GM19239 (cell line): ENCODE results near the gene CPA5.
A peak's percentile ranks its signal among the peaks of the same experiment; 100 is the strongest.

ENCODE experiments used
- DNase-seq: peaks from one replicate; pipeline ENCODE4 v3.0.0; 2011; ENCODE audit warnings: low spot score; ENCODE audit not compliant: insufficient read length
- FAIRE-seq: peaks from 2 replicates; lab custom pipeline; 2011; peaks lifted over from hg19 to GRCh38; lab: Jason Lieb, UNC

Gene CPA5

DNA sequence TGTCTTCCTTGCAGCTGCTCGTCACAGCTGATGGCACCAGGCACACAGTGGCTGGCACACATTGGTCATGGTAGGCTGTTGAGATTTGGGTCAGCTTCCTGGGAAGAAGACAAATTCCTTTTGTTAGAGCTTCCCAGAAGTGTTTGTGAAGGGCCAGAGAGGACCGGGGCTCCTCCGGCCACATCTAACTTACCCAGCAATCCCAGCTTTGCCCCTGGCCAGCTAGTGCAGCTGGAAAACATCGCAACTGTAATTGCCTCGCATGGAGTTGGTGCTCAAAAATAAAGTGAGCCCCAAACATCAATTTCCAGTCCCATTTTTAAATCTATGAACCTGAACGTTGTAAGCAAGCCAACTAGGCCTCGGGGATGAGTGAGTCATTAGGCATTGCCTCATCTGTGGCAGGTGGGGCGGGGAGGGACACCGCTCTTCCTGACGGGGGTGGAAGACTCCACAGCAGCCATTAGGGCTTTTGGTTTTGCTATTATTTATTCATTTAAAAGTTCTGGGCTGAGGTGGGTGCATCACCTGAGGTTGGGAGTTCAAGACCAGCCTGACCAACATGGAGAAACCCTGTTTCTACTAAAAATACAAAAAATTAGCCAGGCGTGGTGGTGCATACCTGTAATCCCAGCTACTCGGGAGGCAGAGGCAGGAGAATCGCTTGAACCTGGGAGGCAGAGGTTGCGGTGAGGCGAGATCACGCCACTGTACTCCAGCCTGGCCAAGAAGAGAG, 12.4 kb downstream of the CPA5 start:
- no peak for DNase-seq

DNA sequence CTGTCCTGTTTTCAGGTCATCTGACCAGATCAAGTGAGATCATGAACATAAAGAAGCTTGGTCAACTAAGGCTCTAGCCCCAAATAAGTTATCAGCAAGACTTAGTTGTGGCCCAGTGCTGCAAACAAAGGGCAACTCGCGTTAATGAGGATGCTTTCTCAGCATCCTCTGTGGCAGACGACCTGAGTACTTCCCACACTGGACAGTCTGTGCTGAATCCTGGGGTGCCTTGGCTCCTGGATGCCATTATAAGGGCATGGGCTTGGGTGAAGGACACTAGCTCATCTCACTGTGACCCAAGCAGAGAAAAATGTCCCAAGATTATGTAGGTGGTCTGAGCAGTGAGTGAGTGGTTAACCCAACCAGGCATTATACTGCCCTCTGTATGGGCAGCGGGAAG, 13.9 kb downstream of the CPA5 start:
- DNase-seq (no peak), FAIRE-seq (no peak)

More for the DNA sequence above, 12.4 kb downstream of the CPA5 start:
- FAIRE-seq = no peak

- no peak for FAIRE-seq
Measured at GRCh38 chr7:130359276-130359857, 14.8 kb downstream of the CPA5 start.

GRCh38 chr7:130360518-130360917, 15.9 kb downstream of the CPA5 start:
- FAIRE-seq = no peak
- DNase-seq = no peak

More at GRCh38 chr7:130359276-130359857, 14.8 kb downstream of the CPA5 start:
- DNase-seq = no peak

- DNase-seq = no peak
- FAIRE-seq = no peak
Measured at GRCh38 chr7:130361681-130362080, 17.1 kb downstream of the CPA5 start.

DNA sequence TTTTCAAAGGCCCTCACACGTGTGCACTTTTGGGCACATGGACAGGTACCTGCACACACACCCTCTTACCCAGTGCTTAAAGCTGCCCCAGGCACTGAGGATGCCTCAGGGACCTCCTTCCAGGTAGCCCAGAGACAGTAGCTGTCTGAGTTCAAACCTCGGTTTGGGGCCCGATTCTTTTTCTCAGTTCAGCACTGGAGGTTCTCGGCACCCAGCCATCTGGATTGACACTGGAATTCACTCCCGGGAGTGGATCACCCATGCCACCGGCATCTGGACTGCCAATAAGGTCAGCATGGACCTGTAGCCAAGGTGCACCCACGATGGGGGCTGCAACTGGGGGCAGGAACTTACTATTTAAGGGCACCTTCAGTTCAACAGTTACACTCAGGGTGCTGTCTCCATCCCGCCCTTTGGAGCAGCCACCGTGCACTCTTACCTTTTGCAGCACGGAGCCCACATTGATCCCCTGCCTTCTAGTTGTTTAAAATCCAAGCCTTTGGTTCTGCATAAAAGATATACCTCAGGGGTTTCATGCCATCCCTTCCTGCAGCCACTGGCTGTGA, 17.7 kb downstream of the CPA5 start:
- DNase-seq (no peak), FAIRE-seq (no peak)

GRCh38 chr7:130363026-130363847, 18.6 kb downstream of the CPA5 start:
- no peak for DNase-seq

DNA sequence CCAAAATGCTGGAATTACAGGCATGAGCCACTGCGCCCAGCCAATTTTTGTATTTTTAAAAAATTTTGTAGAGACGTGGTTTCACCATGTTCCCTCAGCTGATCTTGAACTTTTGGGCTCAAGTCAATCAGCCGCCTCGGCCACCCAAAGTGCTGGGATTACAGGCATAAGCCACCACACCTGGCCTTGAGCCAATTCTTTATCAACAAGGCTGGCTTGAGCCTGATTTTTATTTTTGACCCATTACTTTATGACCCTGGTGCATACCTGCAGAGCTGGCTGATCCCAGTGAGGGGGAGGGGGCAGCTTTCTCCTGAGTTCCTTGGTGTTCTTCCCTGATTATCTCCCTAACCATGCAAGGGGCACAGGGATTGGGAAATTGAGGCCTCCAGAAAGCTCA, 19.8 kb downstream of the CPA5 start:
- DNase-seq = no peak
- no peak for FAIRE-seq

More at GRCh38 chr7:130363026-130363847, 18.6 kb downstream of the CPA5 start:
- no peak for FAIRE-seq

GRCh38 chr7:130365088-130365487, 20.5 kb downstream of the CPA5 start:
- FAIRE-seq = no peak
- no peak for DNase-seq

- DNase-seq (peak; percentile 30), FAIRE-seq (no peak)
Measured at GRCh38 chr7:130365511-130366441, 21.2 kb downstream of the CPA5 start.

GRCh38 chr7:130366564-130366963, 21.9 kb downstream of the CPA5 start:
- FAIRE-seq = no peak
- no peak for DNase-seq

DNA sequence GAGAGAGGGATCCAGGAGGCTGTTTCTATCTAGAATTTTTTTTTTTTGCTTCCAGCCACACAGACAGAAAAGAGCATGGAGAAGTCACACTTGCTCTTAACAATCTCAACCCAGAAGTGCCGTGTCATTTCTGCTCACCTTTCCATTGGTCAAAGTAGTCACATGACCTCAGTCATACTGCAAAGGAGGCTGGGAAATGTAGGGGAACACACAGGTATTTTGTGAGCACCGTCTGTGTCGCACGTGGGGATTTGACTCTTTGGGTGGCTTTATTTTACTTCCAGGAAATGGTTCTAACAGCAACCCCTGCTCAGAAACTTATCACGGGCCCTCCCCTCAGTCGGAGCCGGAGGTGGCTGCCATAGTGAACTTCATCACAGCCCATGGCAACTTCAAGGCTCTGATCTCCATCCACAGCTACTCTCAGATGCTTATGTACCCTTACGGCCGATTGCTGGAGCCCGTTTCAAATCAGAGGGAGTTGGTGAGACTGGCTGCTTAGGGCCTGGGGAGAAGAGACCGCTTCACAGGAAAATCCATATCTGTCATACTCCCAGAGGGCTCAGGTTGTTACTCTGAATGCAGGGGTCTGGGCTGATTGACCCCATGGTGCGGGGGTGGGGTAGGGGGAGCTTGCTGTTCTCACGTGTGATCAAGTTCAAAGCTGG, 22.6 kb downstream of the CPA5 start:
- FAIRE-seq (no peak), DNase-seq (no peak)

DNA sequence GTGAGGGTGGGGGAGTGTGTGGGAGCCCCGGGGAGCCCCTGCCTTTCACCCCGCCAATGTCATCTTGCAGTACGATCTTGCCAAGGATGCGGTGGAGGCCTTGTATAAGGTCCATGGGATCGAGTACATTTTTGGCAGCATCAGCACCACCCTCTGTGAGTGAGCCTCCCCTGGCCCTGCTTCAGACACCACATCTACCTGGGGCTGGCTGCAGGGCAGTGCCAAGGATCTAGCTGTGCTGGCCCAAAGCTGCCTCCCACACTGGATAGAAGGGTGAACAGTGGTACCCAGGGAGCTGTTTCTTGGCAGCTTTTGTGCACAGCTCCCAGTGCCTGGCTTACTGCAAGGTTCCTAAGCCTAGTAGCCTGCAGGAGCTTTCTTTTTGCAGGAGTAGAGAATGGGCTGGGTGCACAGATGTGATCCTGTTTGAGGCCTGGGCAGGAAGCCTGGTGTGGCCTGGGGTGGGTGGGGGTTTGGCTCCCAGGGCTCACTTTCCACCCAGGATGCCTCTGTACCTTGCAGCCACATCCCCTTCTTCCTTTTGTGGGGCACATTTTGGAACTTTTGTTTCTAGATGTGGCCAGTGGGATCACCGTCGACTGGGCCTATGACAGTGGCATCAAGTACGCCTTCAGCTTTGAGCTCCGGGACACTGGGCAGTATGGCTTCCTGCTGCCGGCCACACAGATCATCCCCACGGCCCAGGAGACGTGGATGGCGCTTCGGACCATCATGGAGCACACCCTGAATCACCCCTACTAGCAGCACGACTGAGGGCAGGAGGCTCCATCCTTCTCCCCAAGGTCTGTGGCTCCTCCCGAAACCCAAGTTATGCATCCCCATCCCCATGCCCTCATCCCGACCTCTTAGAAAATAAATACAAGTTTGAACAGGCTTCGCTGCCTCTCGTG, 23.5 kb downstream of the CPA5 start:
- no peak for FAIRE-seq
- DNase-seq = no peak

DNA sequence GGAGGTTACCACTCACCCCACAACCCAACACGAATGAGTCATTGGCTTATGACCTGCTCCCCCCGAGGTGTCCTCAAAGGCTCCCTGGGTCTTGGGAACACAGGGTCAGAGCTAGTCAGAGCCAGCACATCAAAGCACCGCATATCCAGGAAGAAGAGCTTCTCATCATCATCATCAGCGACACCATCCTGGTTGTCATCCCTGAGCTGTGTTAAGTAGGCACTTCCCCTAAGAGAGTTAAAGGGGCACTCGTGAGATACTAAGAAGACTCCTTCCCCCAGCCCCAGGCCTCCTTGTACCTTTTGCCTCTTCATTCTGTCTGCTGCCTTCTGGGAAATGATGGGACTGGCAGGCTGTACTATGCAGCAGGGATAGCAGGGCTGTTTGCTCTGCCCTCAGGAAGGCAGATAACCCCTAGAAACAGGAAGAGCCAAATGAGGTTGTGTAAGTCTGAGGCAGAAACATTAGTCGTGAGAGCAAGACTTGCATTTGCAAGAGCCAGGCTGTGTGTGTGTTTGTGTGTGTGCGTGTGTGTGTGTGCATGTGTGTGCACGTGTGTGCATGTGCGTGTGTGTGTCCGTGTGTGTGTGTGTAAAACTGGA, 24.6 kb downstream of the CPA5 start:
- FAIRE-seq = no peak

DNA sequence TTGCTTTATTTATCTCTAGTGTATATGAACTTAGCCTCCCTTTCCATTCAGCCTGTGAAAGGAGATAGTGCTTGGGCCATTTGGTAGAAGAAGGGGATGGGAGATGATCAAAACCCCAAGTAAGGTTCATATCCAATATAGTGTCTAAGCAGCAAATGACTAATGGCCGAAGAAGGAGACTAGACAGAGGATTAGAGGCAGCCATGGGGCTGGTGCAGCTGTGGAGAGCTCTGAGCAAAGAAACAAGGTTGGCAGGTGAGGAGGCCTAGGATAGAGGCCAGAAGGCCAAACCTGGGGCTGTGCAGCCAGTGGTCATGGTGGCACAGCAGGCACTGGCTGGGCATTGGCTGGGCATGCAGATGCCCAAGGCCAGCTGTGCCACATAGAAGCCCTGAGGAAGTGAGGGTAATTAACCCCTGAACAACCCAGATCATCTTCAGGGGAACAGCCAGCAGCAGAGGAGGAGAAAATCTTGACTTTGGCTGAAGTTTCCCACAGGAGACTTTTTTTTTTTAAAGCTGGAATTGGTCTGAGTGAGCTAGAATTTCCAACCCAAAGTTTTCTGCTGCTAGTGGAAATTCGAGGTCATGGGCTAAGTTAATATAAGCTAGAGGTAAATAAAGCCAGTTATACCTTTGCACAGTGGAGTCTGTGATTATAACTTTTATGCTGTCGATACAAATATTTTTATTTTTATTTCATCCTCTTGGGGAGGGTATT, 25.4 kb downstream of the CPA5 start:
- DNase-seq = no peak

More for the DNA sequence above, 24.6 kb downstream of the CPA5 start:
- DNase-seq = no peak

DNA sequence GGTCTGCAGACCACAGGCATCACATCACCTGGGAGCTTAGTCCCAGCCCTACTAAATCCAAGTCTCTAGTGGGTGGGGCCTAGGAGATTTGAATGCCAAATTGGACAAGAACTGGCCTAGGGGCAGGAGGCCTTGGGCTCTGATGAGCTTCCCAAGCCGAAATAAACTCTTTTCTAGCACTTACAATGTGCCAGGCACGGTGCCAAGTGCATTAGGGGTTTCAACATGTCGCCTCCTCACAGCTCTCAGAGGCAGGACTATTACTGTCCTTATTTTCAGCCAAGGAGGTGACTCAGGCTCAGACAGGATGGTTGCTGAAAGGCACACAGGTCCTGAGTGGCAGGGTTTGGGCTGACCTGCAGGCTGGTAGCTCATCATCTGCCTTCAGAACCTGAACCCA, 26.4 kb downstream of the CPA5 start:
- no peak for FAIRE-seq
- no peak for DNase-seq

More for the DNA sequence above, 25.4 kb downstream of the CPA5 start:
- no peak for FAIRE-seq
